ENCODE data around the gene CTRB1. TPM values are rescaled to one million over a fixed set of nuclear protein-coding genes. Genes with fewer than 3 reads are reported as not detected.

CTRB1 gene
- total RNA-seq, 1 experiment from 2014 or later: 5.6 TPM

DNA sequence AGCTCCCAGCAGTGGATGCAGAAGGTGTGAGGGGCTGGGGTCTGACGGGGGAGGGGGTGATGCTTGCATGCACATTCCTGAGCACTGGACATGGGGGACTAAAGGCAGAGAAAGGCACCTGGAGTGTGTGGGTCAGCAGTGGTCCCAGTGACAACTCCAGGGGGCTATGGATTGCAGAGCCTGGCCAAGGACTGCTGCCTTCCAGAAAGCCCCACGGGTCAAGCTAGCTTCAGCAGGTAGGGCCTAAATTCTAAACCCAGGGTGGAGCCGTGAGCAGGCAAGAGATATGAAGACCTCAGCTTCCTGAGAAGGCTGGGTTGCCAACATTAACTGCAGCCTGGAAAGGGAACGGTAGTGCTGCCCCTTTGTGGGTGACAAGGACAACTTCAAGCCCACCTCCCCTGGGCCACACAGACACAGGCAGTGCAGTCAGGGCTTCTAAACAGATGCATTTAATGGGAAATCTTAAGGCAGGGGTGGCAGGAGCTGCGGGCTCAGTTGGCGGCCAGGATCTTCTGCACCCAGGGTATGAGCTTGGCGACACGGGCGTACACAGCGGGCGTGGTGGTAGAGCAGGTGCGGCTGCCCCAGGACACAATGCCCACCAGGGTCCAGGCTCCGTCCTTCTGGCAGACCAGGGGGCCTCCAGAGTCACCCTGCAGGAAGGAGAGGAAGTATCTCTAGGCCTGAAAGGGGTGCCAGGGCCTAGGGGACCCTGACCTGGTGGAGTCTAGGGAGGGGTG, 14.9 kb upstream of the CTRB1 start:
- intact Hi-C loops (cut with micrococcal nuclease): no loop called here
- ChIA-PET RAD21 (ENCODE audit: low non-redundant PET in 1 of 2, low total read pairs in 2 of 2, uncharacterized antibody in 2 of 2, unreplicated experiment in 2 of 2) (no interaction called here), POLR2A (no interaction called here), CTCF (no interaction called here)
- Histone ChIP-seq H3K79me2 (ENCODE audit: insufficient read depth, low read length) (no peaks in the 10 kb centered on the region), H3K27me3 (ENCODE audit: insufficient read depth, low read length) (no peaks in the 10 kb centered on the region), H3K27ac (ENCODE audit: low read depth, low read length) (no peak overlapping the region), H3K9ac (ENCODE audit: low read length) (no peak overlapping the region), H3K36me3 (ENCODE audit: control insufficient read depth in 1 of 2, insufficient read depth in 2 of 2, low read length in 2 of 2) (no peaks in the 10 kb centered on the region), H3K4me2 (ENCODE audit: low read length) (no peak overlapping the region), H3K9me2 (ENCODE audit: insufficient read depth) (no peaks in the 10 kb centered on the region), H3K4me1 (ENCODE audit: control insufficient read depth in 1 of 2, insufficient read depth in 2 of 2, low read length in 2 of 2) (peaks cover 0 to 4% of the 10 kb centered on the region in 2 experiments; a peak in 1 of 4 replicates), H3K4me3 (replicated peaks in 1 of 2; ENCODE audit: low read depth in 1 of 2, low read length in 2 of 2) (no peak overlapping the region), H2AFZ (ENCODE audit: low read depth, low read length, poor library complexity, severe bottlenecking) (no peak overlapping the region), H4K20me1 (ENCODE audit: insufficient read depth) (no peaks in the 10 kb centered on the region), H3K9me3 (ENCODE audit: control insufficient read depth in 1 of 2, insufficient read depth in 1 of 2, low read depth in 1 of 2, low read length in 2 of 2) (no peaks in the 10 kb centered on the region)
- TF ChIP-seq CBX3 (IDR thresholded peaks at IDR 0.05; ENCODE audit: low read depth): no peak
- no peak for TF ChIP-seq EZH2phosphoT487 (IDR thresholded peaks at IDR 0.05; ENCODE audit: borderline replicate concordance)
- no peak for TF ChIP-seq EGR1 (IDR thresholded peaks at IDR 0.05; ENCODE audit: low read depth)
- no peak for TF ChIP-seq TCF7L2 (IDR thresholded peaks at IDR 0.05; ENCODE audit: borderline replicate concordance, extremely low read depth, insufficient read depth, insufficient read length)
- no peak for TF ChIP-seq ELF1 (IDR thresholded peaks at IDR 0.05; ENCODE audit: borderline replicate concordance, low read depth)
- TF ChIP-seq ZFX (IDR thresholded peaks at IDR 0.05): no peak
- TF ChIP-seq, protein P1, sequence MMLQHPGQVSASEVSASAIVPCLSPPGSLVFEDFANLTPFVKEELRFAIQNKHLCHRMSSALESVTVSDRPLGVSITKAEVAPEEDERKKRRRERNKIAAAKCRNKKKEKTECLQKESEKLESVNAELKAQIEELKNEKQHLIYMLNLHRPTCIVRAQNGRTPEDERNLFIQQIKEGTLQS (IDR thresholded peaks at IDR 0.05): no peak
- TF ChIP-seq JUND (IDR thresholded peaks at IDR 0.05): no peak
- TF ChIP-seq SIN3A (IDR thresholded peaks at IDR 0.05; ENCODE audit: low read depth): no peak
- TF ChIP-seq, protein P2, sequence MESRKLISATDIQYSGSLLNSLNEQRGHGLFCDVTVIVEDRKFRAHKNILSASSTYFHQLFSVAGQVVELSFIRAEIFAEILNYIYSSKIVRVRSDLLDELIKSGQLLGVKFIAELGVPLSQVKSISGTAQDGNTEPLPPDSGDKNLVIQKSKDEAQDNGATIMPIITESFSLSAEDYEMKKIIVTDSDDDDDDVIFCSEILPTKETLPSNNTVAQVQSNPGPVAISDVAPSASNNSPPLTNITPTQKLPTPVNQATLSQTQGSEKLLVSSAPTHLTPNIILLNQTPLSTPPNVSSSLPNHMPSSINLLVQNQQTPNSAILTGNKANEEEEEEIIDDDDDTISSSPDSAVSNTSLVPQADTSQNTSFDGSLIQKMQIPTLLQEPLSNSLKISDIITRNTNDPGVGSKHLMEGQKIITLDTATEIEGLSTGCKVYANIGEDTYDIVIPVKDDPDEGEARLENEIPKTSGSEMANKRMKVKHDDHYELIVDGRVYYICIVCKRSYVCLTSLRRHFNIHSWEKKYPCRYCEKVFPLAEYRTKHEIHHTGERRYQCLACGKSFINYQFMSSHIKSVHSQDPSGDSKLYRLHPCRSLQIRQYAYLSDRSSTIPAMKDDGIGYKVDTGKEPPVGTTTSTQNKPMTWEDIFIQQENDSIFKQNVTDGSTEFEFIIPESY (IDR thresholded peaks at IDR 0.05; ENCODE audit: extremely low read depth, insufficient replicate concordance, low read length): no peak
- TF ChIP-seq POLR2A (IDR thresholded peaks at IDR 0.05; ENCODE audit: borderline replicate concordance, extremely low read depth, insufficient read depth, insufficient read length): no peak
- no peak for TF ChIP-seq ZNF274 (IDR thresholded peaks at IDR 0.05; ENCODE audit: low read depth, low read length)
- TF ChIP-seq POLR2AphosphoS5 (IDR thresholded peaks at IDR 0.05; ENCODE audit: low read depth, low read length): no peak
- TF ChIP-seq, protein P3, sequence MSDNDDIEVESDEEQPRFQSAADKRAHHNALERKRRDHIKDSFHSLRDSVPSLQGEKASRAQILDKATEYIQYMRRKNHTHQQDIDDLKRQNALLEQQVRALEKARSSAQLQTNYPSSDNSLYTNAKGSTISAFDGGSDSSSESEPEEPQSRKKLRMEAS (IDR thresholded peaks at IDR 0.05): no peak
- no peak for DNase-seq (ENCODE audit: low read depth, low spot score)
- no TSS peak for BruUV-seq (replicated peaks)
- ATAC-seq: no peak
